Astrocyte of the cerebellum (primary cell): Measurements from ENCODE around the gene IL17RB.

Source experiments
- DNase-seq: peaks from one replicate; pipeline ENCODE4 v3.0.0-alpha.2; 2011; ENCODE audit warnings: low read depth
- H3K4me3 ChIP-seq: 2 replicates; pipeline ENCODE4 v1.5.1; 2011; ENCODE audit warnings: mild to moderate bottlenecking, low read depth, low read length, moderate library complexity
- in situ Hi-C: cut with HindIII; loops from 2 replicates; pipeline ENCODE4 v1.10.0; 2017; ENCODE audit warnings: low sequenced_read_pairs
- TF ChIP-seq, protein P1 (sequence below): IDR thresholded peaks from 2 replicates; pipeline ENCODE4 v1.5.1; 2012; ENCODE audit warnings: low read length, low read depth, moderate library complexity, mild to moderate bottlenecking; ENCODE audit errors: missing control alignments

Gene IL17RB

DNA sequence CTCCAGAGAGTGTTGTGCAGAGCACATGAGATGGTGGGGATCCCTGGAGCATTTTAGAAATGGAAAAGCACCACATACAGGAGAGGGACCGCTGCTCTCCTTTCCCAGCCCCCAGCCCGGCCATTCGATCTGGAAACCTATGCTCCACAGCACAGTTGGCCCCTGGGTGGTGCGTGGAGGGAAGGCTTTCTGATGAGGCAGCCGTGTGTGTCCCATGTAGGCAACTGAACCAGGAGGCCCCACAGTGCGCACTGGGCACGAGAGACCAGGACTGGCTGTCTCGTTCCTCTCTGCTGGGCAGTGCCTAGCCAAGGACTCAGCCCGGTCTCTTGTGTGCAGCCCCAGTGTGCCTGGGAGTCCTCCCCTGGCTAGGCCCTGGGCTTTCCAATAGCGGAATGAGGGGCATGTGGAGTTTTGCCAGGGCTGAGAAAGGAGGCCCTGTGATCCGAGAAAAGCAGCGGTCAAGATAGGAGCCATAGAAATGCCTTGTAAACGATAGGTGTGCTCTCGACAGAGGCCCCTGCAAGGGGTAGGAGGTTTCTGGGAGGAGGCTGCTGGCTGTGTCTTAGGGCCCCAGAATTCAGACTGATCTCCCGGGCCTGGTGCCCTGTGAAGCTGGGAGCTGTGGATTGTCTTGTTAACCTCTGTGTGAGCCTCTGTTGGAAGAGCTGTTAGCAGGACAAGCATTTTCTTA is 39.1 kb upstream of the IL17RB start:
- no peak overlapping the region for H3K4me3 ChIP-seq
- TF ChIP-seq, protein P1, sequence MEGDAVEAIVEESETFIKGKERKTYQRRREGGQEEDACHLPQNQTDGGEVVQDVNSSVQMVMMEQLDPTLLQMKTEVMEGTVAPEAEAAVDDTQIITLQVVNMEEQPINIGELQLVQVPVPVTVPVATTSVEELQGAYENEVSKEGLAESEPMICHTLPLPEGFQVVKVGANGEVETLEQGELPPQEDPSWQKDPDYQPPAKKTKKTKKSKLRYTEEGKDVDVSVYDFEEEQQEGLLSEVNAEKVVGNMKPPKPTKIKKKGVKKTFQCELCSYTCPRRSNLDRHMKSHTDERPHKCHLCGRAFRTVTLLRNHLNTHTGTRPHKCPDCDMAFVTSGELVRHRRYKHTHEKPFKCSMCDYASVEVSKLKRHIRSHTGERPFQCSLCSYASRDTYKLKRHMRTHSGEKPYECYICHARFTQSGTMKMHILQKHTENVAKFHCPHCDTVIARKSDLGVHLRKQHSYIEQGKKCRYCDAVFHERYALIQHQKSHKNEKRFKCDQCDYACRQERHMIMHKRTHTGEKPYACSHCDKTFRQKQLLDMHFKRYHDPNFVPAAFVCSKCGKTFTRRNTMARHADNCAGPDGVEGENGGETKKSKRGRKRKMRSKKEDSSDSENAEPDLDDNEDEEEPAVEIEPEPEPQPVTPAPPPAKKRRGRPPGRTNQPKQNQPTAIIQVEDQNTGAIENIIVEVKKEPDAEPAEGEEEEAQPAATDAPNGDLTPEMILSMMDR, result no peak
- DNase-seq, result no peak
- in situ Hi-C loops, result no loop called here

DNA sequence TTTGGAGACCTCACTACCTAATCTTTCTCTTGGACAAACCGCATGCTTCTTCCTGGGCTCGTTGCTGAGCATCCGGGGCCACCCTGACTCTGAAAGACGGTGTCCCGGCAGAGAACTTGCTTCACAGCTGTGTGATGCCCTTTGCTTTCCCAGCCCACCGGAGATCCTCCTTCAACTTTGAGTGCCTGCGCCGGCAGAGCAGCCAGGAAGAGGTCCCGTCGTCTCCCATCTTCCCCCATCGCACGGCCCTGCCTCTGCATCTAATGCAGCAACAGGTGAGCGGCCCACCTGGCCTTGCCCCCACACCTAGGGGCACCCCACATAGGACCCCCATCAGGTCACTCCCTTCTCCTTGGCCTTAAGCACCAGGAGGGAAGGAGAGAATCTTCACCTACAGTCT is 37.9 kb upstream of the IL17RB start:
- TF ChIP-seq, protein P1, result no peak
- in situ Hi-C loops, result no loop called here

DNA sequence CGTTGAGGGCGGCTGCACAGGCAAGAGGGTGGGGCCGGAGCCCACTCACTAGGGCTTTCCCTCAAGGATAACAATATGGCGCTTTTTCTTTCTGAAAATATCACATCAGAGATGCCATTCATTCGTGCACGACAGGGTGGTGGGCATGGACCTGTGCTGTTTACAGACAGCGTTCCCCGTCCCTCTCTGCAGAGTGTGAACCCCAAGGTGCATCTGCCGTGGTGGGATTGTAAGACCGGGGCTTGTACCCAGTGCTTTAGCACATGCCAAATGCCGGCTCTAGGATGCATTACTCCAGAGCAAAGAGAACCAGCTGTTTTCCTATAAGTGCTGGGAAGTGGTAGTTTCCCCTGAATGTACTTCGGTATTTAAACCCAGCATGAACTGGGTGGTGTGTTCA is 37.1 kb upstream of the IL17RB start:
- in situ Hi-C loops, result no loop called here
- H3K4me3 ChIP-seq, result no peak overlapping the region
- TF ChIP-seq, protein P1, result no peak
- no peak for DNase-seq

More for the DNA sequence above, 37.9 kb upstream of the IL17RB start:
- H3K4me3 ChIP-seq, result no peak overlapping the region
- DNase-seq, result no peak

DNA sequence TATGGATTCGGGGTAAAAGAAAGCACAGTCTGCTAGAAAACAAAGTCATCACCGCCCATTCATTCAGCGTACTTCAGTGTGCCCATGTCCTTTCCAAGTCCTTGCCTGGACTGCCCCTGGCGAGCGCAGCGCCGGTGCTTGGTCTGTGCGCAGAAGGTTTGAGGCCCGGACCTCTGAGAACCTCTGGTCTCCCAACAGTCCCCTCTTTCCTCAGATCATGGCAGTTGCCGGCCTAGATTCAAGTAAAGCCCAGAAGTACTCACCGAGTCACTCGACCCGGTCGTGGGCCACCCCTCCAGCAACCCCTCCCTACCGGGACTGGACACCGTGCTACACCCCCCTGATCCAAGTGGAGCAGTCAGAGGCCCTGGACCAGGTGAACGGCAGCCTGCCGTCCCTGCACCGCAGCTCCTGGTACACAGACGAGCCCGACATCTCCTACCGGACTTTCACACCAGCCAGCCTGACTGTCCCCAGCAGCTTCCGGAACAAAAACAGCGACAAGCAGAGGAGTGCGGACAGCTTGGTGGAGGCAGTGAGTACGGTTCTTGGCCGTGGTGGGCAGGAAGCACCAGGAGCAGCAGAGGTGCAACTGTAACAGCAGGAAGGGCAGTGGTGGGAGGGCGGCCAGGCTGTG is 36.5 kb upstream of the IL17RB start:
- in situ Hi-C loops, result no loop called here
- DNase-seq, result no peak
- TF ChIP-seq, protein P1, result no peak
- no peak overlapping the region for H3K4me3 ChIP-seq

DNA sequence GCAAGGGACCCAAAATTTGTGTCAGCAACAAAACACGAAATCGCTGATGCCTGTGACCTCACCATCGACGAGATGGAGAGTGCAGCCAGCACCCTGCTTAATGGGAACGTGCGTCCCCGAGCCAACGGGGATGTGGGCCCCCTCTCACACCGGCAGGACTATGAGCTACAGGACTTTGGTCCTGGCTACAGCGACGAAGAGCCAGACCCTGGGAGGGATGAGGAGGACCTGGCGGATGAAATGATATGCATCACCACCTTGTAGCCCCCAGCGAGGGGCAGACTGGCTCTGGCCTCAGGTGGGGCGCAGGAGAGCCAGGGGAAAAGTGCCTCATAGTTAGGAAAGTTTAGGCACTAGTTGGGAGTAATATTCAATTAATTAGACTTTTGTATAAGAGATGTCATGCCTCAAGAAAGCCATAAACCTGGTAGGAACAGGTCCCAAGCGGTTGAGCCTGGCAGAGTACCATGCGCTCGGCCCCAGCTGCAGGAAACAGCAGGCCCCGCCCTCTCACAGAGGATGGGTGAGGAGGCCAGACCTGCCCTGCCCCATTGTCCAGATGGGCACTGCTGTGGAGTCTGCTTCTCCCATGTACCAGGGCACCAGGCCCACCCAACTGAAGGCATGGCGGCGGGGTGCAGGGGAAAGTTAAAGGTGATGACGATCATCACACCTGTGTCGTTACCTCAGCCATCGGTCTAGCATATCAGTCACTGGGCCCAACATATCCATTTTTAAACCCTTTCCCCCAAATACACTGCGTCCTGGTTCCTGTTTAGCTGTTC is 35.0 kb upstream of the IL17RB start:
- in situ Hi-C loops, result no loop called here
- H3K4me3 ChIP-seq, result no peak overlapping the region
- DNase-seq, result no peak
- TF ChIP-seq, protein P1, result no peak

DNA sequence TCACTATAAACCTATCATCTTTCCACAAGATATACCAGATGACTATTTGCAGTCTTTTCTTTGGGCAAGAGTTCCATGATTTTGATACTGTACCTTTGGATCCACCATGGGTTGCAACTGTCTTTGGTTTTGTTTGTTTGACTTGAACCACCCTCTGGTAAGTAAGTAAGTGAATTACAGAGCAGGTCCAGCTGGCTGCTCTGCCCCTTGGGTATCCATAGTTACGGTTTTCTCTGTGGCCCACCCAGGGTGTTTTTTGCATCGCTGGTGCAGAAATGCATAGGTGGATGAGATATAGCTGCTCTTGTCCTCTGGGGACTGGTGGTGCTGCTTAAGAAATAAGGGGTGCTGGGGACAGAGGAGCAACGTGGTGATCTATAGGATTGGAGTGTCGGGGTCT is 33.9 kb upstream of the IL17RB start:
- no peak overlapping the region for H3K4me3 ChIP-seq
- no peak for DNase-seq
- TF ChIP-seq, protein P1, result no peak
- in situ Hi-C loops, result no loop called here
